Kidney (tissue), 14 donors: Measurements from ENCODE around the gene PDE10A. TPM values are rescaled to one million over a fixed set of nuclear protein-coding genes. Genes with fewer than 3 reads are reported as not detected.
A peak's percentile ranks its signal among the peaks of the same experiment; 100 is the strongest.

Experiments used
- DNase-seq, 5 donors: peaks; one replicate each; pipeline ENCODE4 v3.0.0-alpha.2; 2013 to 2020
- FAIRE-seq: peaks from 2 replicates; lab custom pipeline; 2012; peaks lifted over from hg19 to GRCh38; lab: Jason Lieb, UNC
- H3K27ac ChIP-seq, 2 donors: one replicate each; pipeline ENCODE4 v1.7.0; 2013; ENCODE audit warnings: low read depth in 2 of 2, low read length in 2 of 2, inconsistent platforms in 1 of 2
- H3K27me3 ChIP-seq: one replicate; pipeline ENCODE4 v1.7.1; 2013; ENCODE audit warnings: low read length, inconsistent platforms; ENCODE audit not compliant: control insufficient read depth, insufficient read depth
- H3K36me3 ChIP-seq, 3 donors: one replicate each; pipeline versions ENCODE4 v1.7.0 to v1.7.1; 2013; ENCODE audit warnings: low read length in 3 of 3, control low read depth in 1 of 3, inconsistent platforms in 1 of 3; ENCODE audit not compliant: insufficient read depth in 3 of 3, control insufficient read depth in 2 of 3
- H3K4me1 ChIP-seq, 3 donors: one replicate each; pipeline versions ENCODE4 v1.7.0 to v1.7.1; 2013; ENCODE audit warnings: low read length in 3 of 3, inconsistent platforms in 1 of 3, low read depth in 1 of 3; ENCODE audit not compliant: control insufficient read depth in 2 of 3, insufficient read depth in 2 of 3
- H3K4me3 ChIP-seq, 3 donors: one replicate each; pipeline versions ENCODE4 v1.7.0 to v1.8.1; 2013; ENCODE audit warnings: low read length in 3 of 3, control low read depth in 1 of 3, inconsistent platforms in 1 of 3
- H3K9ac ChIP-seq, 3 donors: one replicate each; pipeline versions ENCODE4 v1.7.0 to v1.7.1; 2013; ENCODE audit warnings: low read length in 3 of 3, control low read depth in 1 of 3, inconsistent platforms in 1 of 3
- H3K9me3 ChIP-seq, 3 donors: one replicate each; pipeline versions ENCODE4 v1.7.0 to v1.7.1; 2013; ENCODE audit warnings: low read length in 3 of 3, control low read depth in 1 of 3, inconsistent platforms in 1 of 3; ENCODE audit not compliant: control insufficient read depth in 2 of 3, insufficient read depth in 1 of 3
- intact Hi-C: fragments of 100-400 bp; cut with DNase I; formaldehyde crosslinking; loops from one replicate; pipeline ENCODE4 v1.11.1; 2022
- polyA plus RNA-seq: library from polyadenylated mRNA; stranded (reverse); fragments of 350-450 nt; fragmentation: Illumina TruSeq; extraction: RNeasy Lipid Tissue Mini Kit (QIAGEN cat#74804); gene quantifications from one replicate; pipeline ENCODE4 v1.2.3, GENCODE V29; 2014; ENCODE audit warnings: low read depth, low replicate concordance; ENCODE audit not compliant: insufficient read depth
- total RNA-seq: library from RNA; stranded (reverse); fragmentation: NEBNext Ultra II Directional; extraction: Animal tissue kit (Norgen Biotek cat#: 25700); gene quantifications from one replicate; pipeline ENCODE4 v1.2.1, GENCODE V29; 2021
- TF ChIP-seq, protein P1 (sequence below): IDR thresholded peaks from 3 replicates; pipeline ENCODE4 v1.5.1; 2012; ENCODE audit warnings: mild to moderate bottlenecking, moderate library complexity, borderline replicate concordance; ENCODE audit not compliant: insufficient read depth; ENCODE audit errors: extremely low read depth
- donor health status: control.
- donor health status: control.
- donor health status: control.
- donor health status: control.
- donor health status: control.
- donor health status: DM: yes; HTN: yes; CAD: no.
- donor health status: Normal renal cell carcinoma (clear cell type).

The PDE10A gene
- total and polyA plus RNA-seq, 2 donors from 2014 or later = 4.8 to 23.1 TPM

DNA sequence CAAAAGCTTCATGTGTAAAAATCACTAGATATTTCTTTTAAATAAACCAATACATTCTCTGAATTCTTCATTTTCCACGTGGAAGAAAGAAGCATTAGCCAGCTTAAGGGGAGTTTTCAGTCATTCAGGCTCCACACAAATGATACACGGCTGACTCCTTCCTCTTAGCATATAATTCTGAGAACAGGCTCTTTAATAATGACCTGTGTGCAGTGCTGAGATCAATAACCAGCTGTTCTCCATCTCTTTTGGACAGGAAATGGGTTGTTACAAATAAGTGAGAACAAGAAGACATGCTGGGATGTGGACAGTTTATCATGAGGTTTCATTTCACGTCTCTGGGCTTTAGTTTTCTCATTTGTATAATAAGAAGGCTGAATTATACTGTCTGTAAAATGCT is 206.8 kb downstream of the PDE10A start:
- FAIRE-seq (no peak), DNase-seq (peak in 2 of 5 donors; percentile 25 to 44)
- H3K9ac ChIP-seq = no peak overlapping the region
- no peaks in the 10 kb centered on the region for H3K27me3 ChIP-seq
- H3K4me3 ChIP-seq = no peak overlapping the region
- H3K4me1 ChIP-seq = no peaks in the 10 kb centered on the region
- H3K9me3 ChIP-seq = no peaks in the 10 kb centered on the region
- no peaks in the 10 kb centered on the region for H3K36me3 ChIP-seq
- intact Hi-C loops = no loop called here
- H3K27ac ChIP-seq = no peak overlapping the region
- TF ChIP-seq, protein P1, sequence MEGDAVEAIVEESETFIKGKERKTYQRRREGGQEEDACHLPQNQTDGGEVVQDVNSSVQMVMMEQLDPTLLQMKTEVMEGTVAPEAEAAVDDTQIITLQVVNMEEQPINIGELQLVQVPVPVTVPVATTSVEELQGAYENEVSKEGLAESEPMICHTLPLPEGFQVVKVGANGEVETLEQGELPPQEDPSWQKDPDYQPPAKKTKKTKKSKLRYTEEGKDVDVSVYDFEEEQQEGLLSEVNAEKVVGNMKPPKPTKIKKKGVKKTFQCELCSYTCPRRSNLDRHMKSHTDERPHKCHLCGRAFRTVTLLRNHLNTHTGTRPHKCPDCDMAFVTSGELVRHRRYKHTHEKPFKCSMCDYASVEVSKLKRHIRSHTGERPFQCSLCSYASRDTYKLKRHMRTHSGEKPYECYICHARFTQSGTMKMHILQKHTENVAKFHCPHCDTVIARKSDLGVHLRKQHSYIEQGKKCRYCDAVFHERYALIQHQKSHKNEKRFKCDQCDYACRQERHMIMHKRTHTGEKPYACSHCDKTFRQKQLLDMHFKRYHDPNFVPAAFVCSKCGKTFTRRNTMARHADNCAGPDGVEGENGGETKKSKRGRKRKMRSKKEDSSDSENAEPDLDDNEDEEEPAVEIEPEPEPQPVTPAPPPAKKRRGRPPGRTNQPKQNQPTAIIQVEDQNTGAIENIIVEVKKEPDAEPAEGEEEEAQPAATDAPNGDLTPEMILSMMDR = no peak

DNA sequence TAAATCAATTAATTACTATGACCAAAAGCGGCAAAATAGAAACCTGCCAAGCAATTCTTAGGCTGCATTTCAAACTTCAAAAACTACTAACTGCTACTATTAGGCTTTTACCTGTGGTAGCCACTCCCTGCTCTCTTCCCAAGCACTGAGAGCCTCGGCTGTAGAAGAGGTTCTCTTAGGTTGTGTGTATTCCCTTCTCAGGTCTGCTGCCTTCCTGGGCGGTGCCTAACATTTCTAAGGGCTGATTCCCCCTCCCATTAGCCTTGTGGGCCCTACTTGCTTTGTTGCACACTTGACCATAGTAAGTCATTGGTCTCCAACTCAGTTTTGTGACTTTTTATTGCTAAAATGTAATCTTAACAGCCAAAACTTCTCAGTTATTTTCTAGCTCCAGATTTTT is 207.6 kb downstream of the PDE10A start:
- Histone ChIP-seq H3K27ac (no peak overlapping the region), H3K27me3 (no peaks in the 10 kb centered on the region), H3K4me1 (no peaks in the 10 kb centered on the region), H3K36me3 (no peaks in the 10 kb centered on the region), H3K9ac (no peak overlapping the region), H3K9me3 (no peaks in the 10 kb centered on the region), H3K4me3 (no peak overlapping the region)
- DNase-seq (no peak), FAIRE-seq (no peak)
- TF ChIP-seq, protein P1 = no peak
- intact Hi-C loops = no loop called here

DNA sequence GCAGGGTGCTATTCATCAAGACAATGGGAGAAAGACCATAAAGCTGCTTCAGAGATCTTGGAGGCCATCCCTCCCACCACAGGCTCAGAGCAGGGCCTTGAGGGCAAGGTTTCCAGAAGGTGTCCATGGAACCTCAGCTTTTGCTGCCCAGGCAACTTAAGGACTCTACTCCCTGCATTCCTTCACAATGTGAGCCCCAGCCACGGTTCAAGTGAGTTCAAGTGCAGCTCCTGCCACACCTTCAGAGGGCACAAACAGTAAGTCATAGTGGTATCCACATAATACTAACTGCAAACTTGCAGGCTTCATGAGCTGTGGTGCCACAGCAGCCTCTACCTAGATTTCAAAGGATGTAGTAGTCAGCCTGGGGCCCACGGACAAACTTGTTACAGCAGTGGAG is 209.6 kb downstream of the PDE10A start:
- TF ChIP-seq, protein P1 = no peak
- DNase-seq = no peak

DNA sequence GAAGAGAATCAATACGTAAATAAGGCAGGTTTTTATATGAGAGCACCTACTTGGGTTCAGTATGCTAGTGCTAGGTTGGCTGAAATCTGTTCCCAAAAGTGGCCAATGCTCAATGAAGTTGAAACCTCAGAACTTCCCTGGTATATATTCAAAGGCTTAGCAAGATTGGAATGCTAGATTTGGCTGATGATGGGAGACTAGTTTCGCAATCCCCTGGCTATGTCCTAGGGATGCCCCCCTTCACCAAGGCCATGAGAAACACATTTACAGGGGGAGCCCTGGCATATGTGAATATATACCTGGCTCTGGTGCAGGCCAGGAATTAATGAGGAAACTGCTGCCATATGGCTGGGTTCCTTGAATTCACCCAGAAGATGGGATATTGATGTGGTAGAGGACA is 211.2 kb downstream of the PDE10A start:
- Histone ChIP-seq H3K27ac (no peak overlapping the region), H3K4me3 (no peak overlapping the region), H3K36me3 (no peaks in the 10 kb centered on the region), H3K9ac (no peak overlapping the region), H3K9me3 (no peaks in the 10 kb centered on the region), H3K4me1 (no peaks in the 10 kb centered on the region), H3K27me3 (no peaks in the 10 kb centered on the region)
- intact Hi-C loops = no loop called here
- TF ChIP-seq, protein P1 = no peak
- DNase-seq (no peak), FAIRE-seq (no peak)

More for the DNA sequence above, 209.6 kb downstream of the PDE10A start:
- no peak overlapping the region for H3K9ac ChIP-seq
- H3K4me3 ChIP-seq = no peak overlapping the region
- FAIRE-seq = no peak
- intact Hi-C loops = no loop called here
- H3K27ac ChIP-seq = no peak overlapping the region
- no peaks in the 10 kb centered on the region for H3K9me3 ChIP-seq
- H3K4me1 ChIP-seq = no peaks in the 10 kb centered on the region
- H3K36me3 ChIP-seq = no peaks in the 10 kb centered on the region
- H3K27me3 ChIP-seq = no peaks in the 10 kb centered on the region
